Retinal pigment epithelial cell (primary cell): ENCODE measurements around the gene GMPS.
A peak's percentile ranks its signal among the peaks of the same experiment; 100 is the strongest.

ENCODE experiments used
- DNase-seq: peaks from one replicate; pipeline ENCODE4 v3.0.0-alpha.2; 2010; ENCODE audit warnings: low read depth
- H3K4me3 ChIP-seq: 2 replicates; pipeline ENCODE4 v1.5.1; 2011; ENCODE audit warnings: mild to moderate bottlenecking, low read length, control low read depth, moderate library complexity
- CTCF ChIP-seq: conservative IDR thresholded peaks from 2 replicates; pipeline ENCODE4 v1.5.1; 2011; ENCODE audit warnings: low read depth, low read length, control low read depth, inconsistent platforms

The GMPS gene

GRCh38 chr3:155944081-155944480, 73.6 kb downstream of the GMPS start:
- no peak overlapping the region for H3K4me3 ChIP-seq
- DNase-seq = peak; percentile 7
- no peak for TF ChIP-seq CTCF

GRCh38 chr3:155946178-155946577, 75.7 kb downstream of the GMPS start:
- H3K4me3 ChIP-seq = no peak overlapping the region
- peak; percentile 38 for DNase-seq
- TF ChIP-seq CTCF = no peak

- DNase-seq = no peak
- H3K4me3 ChIP-seq = no peak overlapping the region
- TF ChIP-seq CTCF = no peak
These were observed 78.0 kb downstream of the GMPS start for GRCh38 chr3:155948476-155948875.

- no peak overlapping the region for H3K4me3 ChIP-seq
- TF ChIP-seq CTCF = no peak
- DNase-seq = no peak
These were observed 79.2 kb downstream of the GMPS start for GRCh38 chr3:155949453-155950217.

DNA sequence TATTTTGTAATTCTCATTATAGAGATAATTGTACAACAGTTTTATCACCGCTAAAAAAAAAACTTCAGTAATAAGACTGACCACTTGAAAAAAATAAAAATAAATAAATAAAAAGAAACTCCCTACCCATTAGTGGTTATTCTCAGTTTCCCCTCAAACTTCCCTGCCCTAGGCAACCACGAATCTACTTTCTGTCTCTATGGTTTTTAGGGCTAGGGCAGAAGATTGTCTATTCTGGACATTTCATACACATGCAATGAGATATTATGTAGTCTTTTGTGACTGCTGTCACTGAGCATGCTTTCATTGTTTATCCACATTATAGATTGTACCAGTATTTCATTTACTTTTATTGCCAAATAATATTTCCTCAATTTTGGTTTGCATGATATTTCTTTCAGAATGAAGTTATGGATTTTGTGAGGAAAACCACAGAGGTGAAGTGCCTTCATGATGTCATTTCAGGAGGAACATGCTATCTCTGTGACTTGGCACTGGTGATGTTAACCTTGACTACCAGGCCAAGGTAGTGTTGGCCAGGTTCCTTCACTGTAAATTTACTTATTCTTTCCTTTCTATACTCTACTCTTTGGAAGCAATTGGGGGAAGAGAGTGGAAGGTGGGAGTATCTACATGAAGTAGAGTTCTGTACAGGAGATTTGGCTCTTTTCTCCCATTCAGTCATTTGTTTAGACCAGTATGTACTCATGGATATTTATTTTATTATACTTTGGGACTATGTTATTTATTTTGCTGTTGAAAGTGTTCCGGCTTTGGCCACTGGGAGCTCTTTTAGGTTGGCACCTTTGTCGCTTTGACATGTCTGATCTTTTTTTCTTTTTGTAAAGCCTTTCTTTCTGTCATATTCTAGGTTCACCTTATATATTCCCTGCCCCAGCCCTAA, 86.3 kb downstream of the GMPS start:
- H3K4me3 ChIP-seq = no peak overlapping the region
- DNase-seq = no peak
- TF ChIP-seq CTCF = no peak

DNA sequence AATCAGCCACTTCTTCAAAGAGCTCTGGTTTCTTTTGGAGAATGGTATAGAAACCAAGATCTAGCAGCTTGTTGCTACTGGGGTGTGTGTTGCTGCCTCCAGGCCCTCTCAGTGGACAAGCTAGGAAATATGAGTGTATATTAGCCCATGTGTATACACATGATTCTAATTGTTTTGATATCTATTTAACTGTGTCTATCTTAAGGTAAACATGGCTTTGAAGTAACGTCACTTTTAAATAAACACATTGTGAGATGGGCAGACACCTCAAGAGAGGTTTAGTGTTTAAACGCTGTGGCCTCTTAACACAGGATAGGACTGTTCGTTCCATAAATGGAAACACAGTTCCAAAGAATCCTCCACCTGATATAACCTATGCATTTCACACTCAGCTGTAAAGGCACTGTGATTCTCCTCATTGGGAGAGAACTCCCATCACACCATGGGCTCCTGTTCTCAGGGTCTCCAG, 87.0 kb downstream of the GMPS start:
- DNase-seq = no peak
- TF ChIP-seq CTCF = no peak
- no peak overlapping the region for H3K4me3 ChIP-seq

DNA sequence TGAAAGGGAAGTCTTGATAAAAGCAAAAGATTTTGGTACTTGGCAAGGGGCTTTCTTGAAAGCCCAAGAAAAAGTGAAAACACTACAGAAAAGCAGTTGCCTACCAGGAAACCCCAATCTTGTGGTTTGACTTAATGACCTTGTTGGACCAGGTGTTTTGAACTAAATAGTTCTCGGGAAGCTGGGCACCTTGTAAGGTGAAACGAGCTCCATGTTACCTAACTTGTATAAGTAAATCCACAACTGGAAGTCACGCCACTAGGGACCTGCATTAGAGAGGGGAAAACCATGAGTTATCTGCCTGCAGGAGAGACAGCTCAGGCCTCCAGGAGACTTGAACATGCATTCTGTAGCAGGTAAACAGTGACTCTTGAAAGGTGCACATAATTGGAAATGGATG, 88.2 kb downstream of the GMPS start:
- no peak overlapping the region for H3K4me3 ChIP-seq
- DNase-seq = no peak
- no peak for TF ChIP-seq CTCF
